Measurements from ENCODE around the gene HCRTR1.

- TF ChIP-seq CTCF (IDR thresholded peaks at IDR 0.05) (no peak), ZFX (IDR thresholded peaks at IDR 0.05; ENCODE audit: borderline replicate concordance) (no peak)
Measured at GRCh38 chr1:31583995-31584868, 33.3 kb upstream of the HCRTR1 start.
